IPS-15b (cell line): ENCODE measurements around the gene GRIK4.

ENCODE experiments used
- H3K27me3 ChIP-seq: one replicate; pipeline ENCODE4 v1.6.1; 2013; ENCODE audit warnings: low read length; ENCODE audit not compliant: control insufficient read depth, insufficient read depth
- H3K36me3 ChIP-seq: one replicate; pipeline ENCODE4 v1.6.1; 2013; ENCODE audit warnings: low read length; ENCODE audit not compliant: control insufficient read depth, insufficient read depth
- H3K4me1 ChIP-seq: one replicate; pipeline ENCODE4 v1.6.1; 2013; ENCODE audit warnings: mild to moderate bottlenecking, low read length; ENCODE audit not compliant: control insufficient read depth, insufficient read depth
- H3K4me3 ChIP-seq: one replicate; pipeline ENCODE4 v1.5.1; 2013; ENCODE audit warnings: low read depth, low read length
- H3K9ac ChIP-seq: one replicate; pipeline ENCODE4 v1.6.1; 2013; ENCODE audit warnings: low read depth, mild to moderate bottlenecking, low read length
- H3K9me3 ChIP-seq: one replicate; pipeline ENCODE4 v1.6.1; 2013; ENCODE audit warnings: mild to moderate bottlenecking, low read length; ENCODE audit not compliant: control insufficient read depth, insufficient read depth

Gene GRIK4

DNA sequence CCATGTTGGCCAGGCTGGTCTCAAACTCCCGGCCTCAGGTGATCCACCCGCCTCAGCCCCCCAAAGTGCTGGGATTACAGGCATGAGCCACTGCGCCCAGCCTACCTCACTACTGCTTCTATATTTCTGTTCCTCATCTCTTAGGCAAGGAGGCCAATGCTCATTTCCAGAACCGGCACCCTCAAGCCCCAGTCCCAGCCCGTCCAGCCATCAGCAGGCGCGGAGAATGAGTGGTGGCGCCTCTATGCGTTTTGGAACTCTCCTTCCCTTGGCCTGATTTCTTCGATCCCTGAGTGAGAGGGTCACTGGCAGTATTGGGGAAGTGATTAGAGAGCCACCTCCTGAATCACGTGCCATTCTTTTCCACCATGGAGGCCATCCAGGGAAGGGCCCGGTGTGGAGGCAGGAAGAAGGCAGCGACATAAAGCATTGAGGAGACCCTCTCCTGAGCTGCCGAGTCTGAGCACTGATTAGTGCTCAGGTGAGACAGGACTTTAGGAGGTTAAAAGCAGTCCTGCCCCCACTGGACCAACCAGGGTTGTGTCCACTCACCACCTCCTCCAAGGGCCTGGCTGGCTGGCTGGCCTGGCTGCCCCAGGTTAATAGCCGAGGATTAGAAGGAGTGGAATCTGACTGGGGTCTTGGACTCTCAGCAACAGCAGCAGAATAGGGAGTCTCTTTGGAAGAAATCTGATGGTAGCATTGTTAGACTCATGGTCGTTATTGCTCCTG, 8.7 kb downstream of the GRIK4 start:
- no peak overlapping the region for H3K4me3 ChIP-seq
- H3K4me1 ChIP-seq, result no peaks in the 10 kb centered on the region
- H3K9me3 ChIP-seq, result no peaks in the 10 kb centered on the region
- H3K27me3 ChIP-seq, result peaks cover 4% of the 10 kb centered on the region
- no peak overlapping the region for H3K9ac ChIP-seq
- no peaks in the 10 kb centered on the region for H3K36me3 ChIP-seq

- H3K4me1 ChIP-seq, result no peaks in the 10 kb centered on the region
- no peak overlapping the region for H3K4me3 ChIP-seq
- no peaks in the 10 kb centered on the region for H3K27me3 ChIP-seq
- no peak overlapping the region for H3K9ac ChIP-seq
- H3K36me3 ChIP-seq, result no peaks in the 10 kb centered on the region
- H3K9me3 ChIP-seq, result no peaks in the 10 kb centered on the region
These were observed 9.6 kb downstream of the GRIK4 start for GRCh38 chr11:120521176-120521575.

DNA sequence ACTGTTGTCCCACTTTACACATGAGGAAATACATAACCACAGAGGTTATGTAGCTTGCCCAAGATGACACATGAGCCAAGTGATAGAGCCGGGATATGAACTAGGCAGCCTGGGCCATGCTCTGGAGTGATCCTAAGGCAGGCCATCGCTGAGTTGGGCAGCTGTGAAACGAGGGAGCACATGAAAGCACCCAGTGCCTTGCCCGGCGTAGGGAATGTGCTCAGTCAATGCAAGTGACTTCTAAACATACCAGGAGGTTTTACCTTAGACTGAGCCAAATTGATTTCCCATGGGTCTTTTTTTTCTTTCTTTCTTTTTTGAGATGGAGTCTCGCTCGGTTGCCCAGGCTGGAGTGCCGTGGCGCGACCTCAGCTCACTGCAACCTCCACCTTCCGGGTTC, 10.5 kb downstream of the GRIK4 start:
- Histone ChIP-seq H3K4me1 (peaks cover 3% of the 10 kb centered on the region), H3K27me3 (no peaks in the 10 kb centered on the region), H3K36me3 (no peaks in the 10 kb centered on the region), H3K4me3 (no peak overlapping the region), H3K9me3 (no peaks in the 10 kb centered on the region), H3K9ac (no peak overlapping the region)

DNA sequence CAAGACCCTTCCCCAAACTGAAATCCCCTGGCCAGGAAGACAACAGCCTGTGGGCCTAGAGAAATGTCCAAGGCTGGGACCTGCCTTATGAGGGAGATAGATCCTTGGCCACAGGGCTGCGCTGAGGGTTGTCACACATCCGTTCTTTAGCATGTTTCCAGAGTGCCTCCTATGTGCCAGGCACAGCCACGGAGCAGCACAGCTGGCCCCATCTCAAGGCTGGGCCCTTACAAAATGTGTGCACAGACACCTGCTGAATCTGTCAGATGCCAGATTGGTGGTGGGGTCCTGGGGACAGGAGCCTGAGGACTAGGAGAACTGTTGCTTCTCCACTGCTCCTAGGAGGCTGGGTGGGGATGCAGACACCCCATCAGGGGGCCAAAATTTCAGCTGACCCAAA, 11.2 kb downstream of the GRIK4 start:
- H3K4me3 ChIP-seq, result no peak overlapping the region
- no peaks in the 10 kb centered on the region for H3K27me3 ChIP-seq
- H3K9ac ChIP-seq, result no peak overlapping the region
- H3K9me3 ChIP-seq, result no peaks in the 10 kb centered on the region
- peaks cover 6% of the 10 kb centered on the region for H3K4me1 ChIP-seq
- H3K36me3 ChIP-seq, result no peaks in the 10 kb centered on the region

DNA sequence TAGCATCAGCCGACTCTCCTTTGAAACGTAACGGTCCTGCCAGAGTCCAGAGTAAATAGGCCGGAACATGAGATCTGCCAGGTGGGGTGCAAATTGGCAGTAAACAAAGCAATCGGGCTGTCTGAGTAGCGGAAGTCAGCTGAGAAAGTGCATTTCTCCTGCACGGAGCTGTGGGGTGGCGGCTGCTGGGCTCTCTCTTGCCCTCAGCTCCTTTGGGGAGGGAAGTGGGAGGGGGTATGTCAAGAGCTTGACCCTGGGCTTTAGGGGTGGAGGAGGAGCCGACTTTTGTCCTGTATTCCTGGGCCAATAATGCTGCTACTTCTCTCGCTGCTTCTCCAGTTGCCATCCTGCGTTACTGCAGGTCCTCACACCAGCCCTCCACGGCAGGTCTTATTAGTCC, 11.6 kb downstream of the GRIK4 start:
- no peaks in the 10 kb centered on the region for H3K27me3 ChIP-seq
- H3K4me3 ChIP-seq, result no peak overlapping the region
- peaks cover 8% of the 10 kb centered on the region for H3K4me1 ChIP-seq
- no peak overlapping the region for H3K9ac ChIP-seq
- no peaks in the 10 kb centered on the region for H3K9me3 ChIP-seq
- no peaks in the 10 kb centered on the region for H3K36me3 ChIP-seq

- no peaks in the 10 kb centered on the region for H3K27me3 ChIP-seq
- no peaks in the 10 kb centered on the region for H3K36me3 ChIP-seq
- no peak overlapping the region for H3K9ac ChIP-seq
- H3K4me1 ChIP-seq, result peaks cover 8% of the 10 kb centered on the region
- H3K9me3 ChIP-seq, result no peaks in the 10 kb centered on the region
- no peak overlapping the region for H3K4me3 ChIP-seq
These were observed 13.1 kb downstream of the GRIK4 start for GRCh38 chr11:120524536-120525085.

- Histone ChIP-seq H3K36me3 (no peaks in the 10 kb centered on the region), H3K4me3 (no peak overlapping the region), H3K27me3 (no peaks in the 10 kb centered on the region), H3K9ac (no peak overlapping the region), H3K4me1 (peaks cover 8% of the 10 kb centered on the region), H3K9me3 (no peaks in the 10 kb centered on the region)
These were observed 14.0 kb downstream of the GRIK4 start for GRCh38 chr11:120525261-120526171.

- Histone ChIP-seq H3K27me3 (no peaks in the 10 kb centered on the region), H3K4me3 (no peak overlapping the region), H3K9ac (no peak overlapping the region), H3K36me3 (no peaks in the 10 kb centered on the region), H3K9me3 (no peaks in the 10 kb centered on the region), H3K4me1 (peaks cover 8% of the 10 kb centered on the region)
These were observed 14.7 kb downstream of the GRIK4 start for GRCh38 chr11:120526241-120526640.

DNA sequence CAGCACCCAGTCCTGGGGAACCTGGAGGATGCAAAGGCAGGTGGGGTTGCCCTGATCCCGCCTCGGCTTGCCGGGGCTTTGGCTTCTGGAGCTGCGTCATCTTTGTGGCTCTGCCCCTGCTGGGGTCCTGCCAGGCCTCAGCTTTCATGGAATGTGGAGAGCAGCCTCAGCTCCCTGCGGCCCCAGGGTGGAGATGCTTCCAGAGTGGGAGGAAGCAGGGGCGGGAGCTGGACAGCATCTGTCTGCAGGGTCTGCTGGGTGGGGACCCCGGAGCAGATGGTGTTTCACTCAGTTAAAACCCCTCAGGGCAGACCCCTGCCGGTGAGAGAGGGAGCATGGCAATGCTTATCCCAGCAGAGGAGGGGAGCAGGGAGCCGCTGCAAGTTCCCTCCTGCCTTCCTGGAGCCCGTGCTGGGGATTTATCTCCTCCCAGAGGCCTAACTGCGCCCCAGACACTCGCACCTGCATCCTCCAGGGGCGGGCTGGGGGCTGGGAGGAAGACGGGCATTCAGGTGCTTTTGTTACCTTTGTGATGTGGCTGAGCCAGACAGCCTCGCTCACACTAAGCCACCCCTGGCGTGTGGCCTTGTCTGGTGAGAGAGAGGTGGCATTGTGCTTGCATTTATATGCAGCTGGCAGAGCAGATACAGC, 15.7 kb downstream of the GRIK4 start:
- Histone ChIP-seq H3K27me3 (no peaks in the 10 kb centered on the region), H3K9me3 (no peaks in the 10 kb centered on the region), H3K36me3 (no peaks in the 10 kb centered on the region), H3K9ac (no peak overlapping the region), H3K4me3 (no peak overlapping the region), H3K4me1 (peaks cover 8% of the 10 kb centered on the region)

- Histone ChIP-seq H3K4me3 (no peak overlapping the region), H3K36me3 (no peaks in the 10 kb centered on the region), H3K9ac (no peak overlapping the region), H3K27me3 (no peaks in the 10 kb centered on the region), H3K4me1 (peaks cover 8% of the 10 kb centered on the region), H3K9me3 (no peaks in the 10 kb centered on the region)
These were observed 17.2 kb downstream of the GRIK4 start for GRCh38 chr11:120528749-120529148.

GRCh38 chr11:120529214-120529613, 17.7 kb downstream of the GRIK4 start:
- Histone ChIP-seq H3K9me3 (no peaks in the 10 kb centered on the region), H3K4me3 (no peak overlapping the region), H3K4me1 (peaks cover 8% of the 10 kb centered on the region)

More at GRCh38 chr11:120529214-120529613, 17.7 kb downstream of the GRIK4 start:
- Histone ChIP-seq H3K36me3 (no peaks in the 10 kb centered on the region), H3K9ac (no peak overlapping the region), H3K27me3 (no peaks in the 10 kb centered on the region)
